ENCODE results near the gene SULT1C2. TPM values are rescaled to one million over a fixed set of nuclear protein-coding genes. Genes with fewer than 3 reads are reported as not detected.

SULT1C2 gene
- total RNA-seq, 1 donor from 2014 or later, result 0.23 TPM

GRCh38 chr2:108268001-108268400, 20.7 kb upstream of the SULT1C2 start:
- H2AFZ ChIP-seq (ENCODE audit: low read depth, low read length), result no peak overlapping the region
- DNase-seq (ENCODE audit: low read depth), result peak; percentile 87

DNA sequence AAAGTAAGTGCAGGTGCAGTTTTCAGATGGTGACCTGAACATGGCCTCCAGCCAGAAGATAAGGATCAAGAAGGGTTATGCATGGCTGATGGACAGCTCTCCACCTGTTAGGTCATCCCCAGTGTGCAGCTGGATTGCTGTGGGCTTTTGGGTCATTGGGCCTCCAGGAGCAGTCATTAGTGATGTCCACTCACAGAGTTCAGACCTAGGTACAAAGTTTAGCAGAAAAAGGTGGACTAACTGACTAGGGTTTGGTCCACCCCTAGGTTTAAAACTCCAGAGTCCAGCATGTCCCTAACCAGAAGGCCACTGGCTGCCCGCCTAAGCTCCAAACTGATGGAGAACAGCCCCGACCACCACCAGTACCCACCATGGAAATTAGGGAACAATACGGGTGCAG, 18.3 kb upstream of the SULT1C2 start:
- no peaks in the 10 kb centered on the region for H3K9me3 Mint-ChIP-seq (ENCODE audit: unreplicated experiment)
- no peak overlapping the region for H3K4me2 ChIP-seq (ENCODE audit: low read length)
- H3K79me2 ChIP-seq (ENCODE audit: insufficient read depth, low read length), result no peaks in the 10 kb centered on the region
- H3K4me1 ChIP-seq (ENCODE audit: insufficient read depth, low read length), result peaks cover 13% of the 10 kb centered on the region
- H3K27me3 ChIP-seq (ENCODE audit: insufficient read depth, low read length), result no peaks in the 10 kb centered on the region
- H3K27ac Mint-ChIP-seq (ENCODE audit: unreplicated experiment), result no peak overlapping the region
- FAIRE-seq (no peak), DNase-seq (ENCODE audit: low read depth) (no peak)
- no peak overlapping the region for H3K27ac ChIP-seq (ENCODE audit: low read depth, low read length)
- H3K4me3 ChIP-seq (ENCODE audit: insufficient read depth, low read depth, low read length), result no peak overlapping the region
- H3K4me3 Mint-ChIP-seq (ENCODE audit: unreplicated experiment), result no peak overlapping the region
- no peaks in the 10 kb centered on the region for H3K36me3 ChIP-seq (ENCODE audit: insufficient read depth, low read length)
- H3K27me3 Mint-ChIP-seq (ENCODE audit: low read depth, unreplicated experiment), result no peaks in the 10 kb centered on the region
- H3K36me3 Mint-ChIP-seq (ENCODE audit: low read depth, unreplicated experiment), result no peaks in the 10 kb centered on the region
- TF ChIP-seq EZH2 (IDR thresholded peaks at IDR 0.05; ENCODE audit: insufficient read depth, low read length), result no peak
- TF ChIP-seq, protein P1, sequence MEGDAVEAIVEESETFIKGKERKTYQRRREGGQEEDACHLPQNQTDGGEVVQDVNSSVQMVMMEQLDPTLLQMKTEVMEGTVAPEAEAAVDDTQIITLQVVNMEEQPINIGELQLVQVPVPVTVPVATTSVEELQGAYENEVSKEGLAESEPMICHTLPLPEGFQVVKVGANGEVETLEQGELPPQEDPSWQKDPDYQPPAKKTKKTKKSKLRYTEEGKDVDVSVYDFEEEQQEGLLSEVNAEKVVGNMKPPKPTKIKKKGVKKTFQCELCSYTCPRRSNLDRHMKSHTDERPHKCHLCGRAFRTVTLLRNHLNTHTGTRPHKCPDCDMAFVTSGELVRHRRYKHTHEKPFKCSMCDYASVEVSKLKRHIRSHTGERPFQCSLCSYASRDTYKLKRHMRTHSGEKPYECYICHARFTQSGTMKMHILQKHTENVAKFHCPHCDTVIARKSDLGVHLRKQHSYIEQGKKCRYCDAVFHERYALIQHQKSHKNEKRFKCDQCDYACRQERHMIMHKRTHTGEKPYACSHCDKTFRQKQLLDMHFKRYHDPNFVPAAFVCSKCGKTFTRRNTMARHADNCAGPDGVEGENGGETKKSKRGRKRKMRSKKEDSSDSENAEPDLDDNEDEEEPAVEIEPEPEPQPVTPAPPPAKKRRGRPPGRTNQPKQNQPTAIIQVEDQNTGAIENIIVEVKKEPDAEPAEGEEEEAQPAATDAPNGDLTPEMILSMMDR (IDR thresholded peaks at IDR 0.05; ENCODE audit: insufficient read depth, low read depth, low read length), result no peak
- no peak overlapping the region for H3K9ac ChIP-seq (ENCODE audit: low read length)
- no peaks in the 10 kb centered on the region for H4K20me1 ChIP-seq (ENCODE audit: insufficient read depth, low read length)
- no peak overlapping the region for H2AFZ ChIP-seq (ENCODE audit: low read depth, low read length)
- H3K4me1 Mint-ChIP-seq (ENCODE audit: low read depth, unreplicated experiment), result peaks cover 20% of the 10 kb centered on the region
- no peaks in the 10 kb centered on the region for H3K9me3 ChIP-seq (ENCODE audit: insufficient read depth, low read depth, low read length)

More at GRCh38 chr2:108268001-108268400, 20.7 kb upstream of the SULT1C2 start:
- no peaks in the 10 kb centered on the region for H3K36me3 ChIP-seq (ENCODE audit: insufficient read depth, low read length)
- H3K4me1 Mint-ChIP-seq (ENCODE audit: low read depth, unreplicated experiment), result peaks cover 20% of the 10 kb centered on the region
- H3K79me2 ChIP-seq (ENCODE audit: insufficient read depth, low read length), result no peaks in the 10 kb centered on the region
- H3K4me1 ChIP-seq (ENCODE audit: insufficient read depth, low read length), result peaks cover 13% of the 10 kb centered on the region
- no peaks in the 10 kb centered on the region for H4K20me1 ChIP-seq (ENCODE audit: insufficient read depth, low read length)
- peak overlapping the region; percentile 37 for H3K27ac ChIP-seq (ENCODE audit: low read depth, low read length)
- no peaks in the 10 kb centered on the region for H3K36me3 Mint-ChIP-seq (ENCODE audit: low read depth, unreplicated experiment)
- no peak overlapping the region for H3K4me3 ChIP-seq (ENCODE audit: insufficient read depth, low read depth, low read length)
- no peak overlapping the region for H3K27ac Mint-ChIP-seq (ENCODE audit: unreplicated experiment)
- peak overlapping the region; percentile 8 for H3K4me2 ChIP-seq (ENCODE audit: low read length)
- no peaks in the 10 kb centered on the region for H3K9me3 ChIP-seq (ENCODE audit: insufficient read depth, low read depth, low read length)
- no peak overlapping the region for H3K9ac ChIP-seq (ENCODE audit: low read length)
- H3K27me3 Mint-ChIP-seq (ENCODE audit: low read depth, unreplicated experiment), result no peaks in the 10 kb centered on the region
- peak; percentile 84 for FAIRE-seq
- H3K9me3 Mint-ChIP-seq (ENCODE audit: unreplicated experiment), result no peaks in the 10 kb centered on the region
- no peaks in the 10 kb centered on the region for H3K27me3 ChIP-seq (ENCODE audit: insufficient read depth, low read length)
- H3K4me3 Mint-ChIP-seq (ENCODE audit: unreplicated experiment), result no peak overlapping the region
- no peak for TF ChIP-seq EZH2 (IDR thresholded peaks at IDR 0.05; ENCODE audit: insufficient read depth, low read length)
- TF ChIP-seq, protein P1 (IDR thresholded peaks at IDR 0.05; ENCODE audit: insufficient read depth, low read depth, low read length), result no peak

DNA sequence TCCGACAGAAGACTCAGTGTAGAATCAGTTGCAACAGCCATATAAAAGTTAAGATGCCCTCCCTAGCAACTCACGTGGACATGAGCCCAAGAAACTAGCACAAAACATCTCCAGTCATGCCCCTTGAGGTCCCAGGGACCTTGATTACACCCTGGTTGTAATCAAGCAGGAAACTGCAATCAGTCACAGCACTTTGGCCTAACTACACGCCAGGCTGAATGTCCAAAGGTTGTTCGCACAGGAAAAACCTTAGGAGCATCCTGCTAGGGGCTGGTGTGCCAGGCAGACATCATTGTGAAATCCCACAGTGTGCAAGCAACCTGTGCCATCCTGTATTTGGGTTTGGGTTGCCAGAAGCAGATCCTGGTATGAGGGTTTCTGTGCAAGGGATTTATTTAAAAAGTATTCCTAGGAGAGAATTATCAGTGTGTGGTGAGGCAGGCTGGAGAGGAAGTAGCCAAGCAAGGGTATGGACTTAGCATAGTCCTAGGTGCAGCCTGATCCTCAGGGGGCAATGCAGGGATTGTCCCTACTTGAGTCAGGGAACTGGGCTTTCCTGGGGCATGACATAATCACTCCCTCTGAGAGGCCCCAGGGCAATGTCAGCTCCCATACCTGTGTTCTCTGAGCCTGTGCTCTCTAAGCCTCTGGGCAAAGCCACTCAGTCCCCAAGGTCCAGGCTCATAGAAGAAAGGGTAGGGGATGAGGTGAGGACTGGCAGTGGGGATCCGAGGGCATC, 17.8 kb upstream of the SULT1C2 start:
- Histone ChIP-seq H3K4me3 (ENCODE audit: insufficient read depth, low read depth, low read length) (no peak overlapping the region), H3K36me3 (ENCODE audit: insufficient read depth, low read length) (no peaks in the 10 kb centered on the region), H3K27ac (ENCODE audit: low read depth, low read length) (no peak overlapping the region), H3K79me2 (ENCODE audit: insufficient read depth, low read length) (no peaks in the 10 kb centered on the region), H3K4me1 (ENCODE audit: insufficient read depth, low read length) (peaks cover 13% of the 10 kb centered on the region), H2AFZ (ENCODE audit: low read depth, low read length) (peak overlapping the region; percentile 68), H3K4me2 (ENCODE audit: low read length) (no peak overlapping the region), H3K27me3 (ENCODE audit: insufficient read depth, low read length) (no peaks in the 10 kb centered on the region), H3K9ac (ENCODE audit: low read length) (no peak overlapping the region), H4K20me1 (ENCODE audit: insufficient read depth, low read length) (no peaks in the 10 kb centered on the region), H3K9me3 (ENCODE audit: insufficient read depth, low read depth, low read length) (no peaks in the 10 kb centered on the region)
- Mint-ChIP-seq H3K4me1 (ENCODE audit: low read depth, unreplicated experiment) (peaks cover 20% of the 10 kb centered on the region), H3K27ac (ENCODE audit: unreplicated experiment) (no peak overlapping the region), H3K27me3 (ENCODE audit: low read depth, unreplicated experiment) (no peaks in the 10 kb centered on the region), H3K36me3 (ENCODE audit: low read depth, unreplicated experiment) (no peaks in the 10 kb centered on the region), H3K9me3 (ENCODE audit: unreplicated experiment) (no peaks in the 10 kb centered on the region), H3K4me3 (ENCODE audit: unreplicated experiment) (no peak overlapping the region)
- no peak for TF ChIP-seq EZH2 (IDR thresholded peaks at IDR 0.05; ENCODE audit: insufficient read depth, low read length)
- TF ChIP-seq, protein P1 (IDR thresholded peaks at IDR 0.05; ENCODE audit: insufficient read depth, low read depth, low read length), result no peak
- FAIRE-seq (no peak), DNase-seq (ENCODE audit: low read depth) (no peak)

Data from astrocyte (in vitro differentiated cells and primary cell).